Measurements from ENCODE around the gene STPG2.
A peak's percentile ranks its signal among the peaks of the same experiment; 100 is the strongest.
"Not testable (repeated sequence)": the region's sequence is repeated elsewhere in the genome, so short reads cannot be mapped to it uniquely, and the experiment has no call there.

The STPG2 gene

GRCh38 chr4:97605932-97606331, 537.3 kb downstream of the STPG2 start:
- no peak for DNase-seq

- DNase-seq: peak in 1 of 6 experiments; percentile 0
These were observed 550.0 kb downstream of the STPG2 start for GRCh38 chr4:97593248-97593647.

GRCh38 chr4:97590266-97590665, 553.0 kb downstream of the STPG2 start:
- DNase-seq: no peak

GRCh38 chr4:97589481-97590196, 553.6 kb downstream of the STPG2 start:
- DNase-seq: no peak

GRCh38 chr4:97587912-97588311, 555.4 kb downstream of the STPG2 start:
- no peak for DNase-seq

- DNase-seq: no peak
These were observed 558.0 kb downstream of the STPG2 start for GRCh38 chr4:97585274-97585673.

- DNase-seq: no peak
These were observed 560.4 kb downstream of the STPG2 start for GRCh38 chr4:97582890-97583289.

- DNase-seq: no peak
These were observed 566.3 kb downstream of the STPG2 start for GRCh38 chr4:97577004-97577403.

GRCh38 chr4:97560009-97560408, 583.3 kb downstream of the STPG2 start:
- no peak for DNase-seq

- no peak for DNase-seq
These were observed 585.0 kb downstream of the STPG2 start for GRCh38 chr4:97558204-97558778.

- not testable (repeated sequence) for DNase-seq
These were observed 592.6 kb downstream of the STPG2 start for GRCh38 chr4:97550637-97551036.

GRCh38 chr4:97548943-97549583, 594.2 kb downstream of the STPG2 start:
- no peak for DNase-seq

GRCh38 chr4:97548186-97548585, 595.1 kb downstream of the STPG2 start:
- DNase-seq: no peak

GRCh38 chr4:97531351-97531750, 611.9 kb downstream of the STPG2 start:
- DNase-seq: no peak

GRCh38 chr4:97530676-97531075, 612.6 kb downstream of the STPG2 start:
- DNase-seq: no peak

GRCh38 chr4:97525236-97525635, 618.0 kb downstream of the STPG2 start:
- no peak for DNase-seq

- no peak for DNase-seq
These were observed 625.3 kb downstream of the STPG2 start for GRCh38 chr4:97517939-97518338.

- no peak for DNase-seq
These were observed 629.4 kb downstream of the STPG2 start for GRCh38 chr4:97513917-97514316.
